Frontal cortex (tissue), 4 donors: ENCODE results near the gene ATP2C2. TPM values are rescaled to one million over a fixed set of nuclear protein-coding genes. Genes with fewer than 3 reads are reported as not detected.
"Not testable (repeated sequence)": the region's sequence is repeated elsewhere in the genome, so short reads cannot be mapped to it uniquely, and the experiment has no call there.

ENCODE experiments used
- DNase-seq, 2 donors: peaks; one replicate each; pipeline ENCODE4 v3.0.0; 2012; ENCODE audit warnings: low spot score in 2 of 2
- FAIRE-seq: peaks from 2 replicates; lab custom pipeline; 2012; peaks lifted over from hg19 to GRCh38; lab: Jason Lieb, UNC
- total RNA-seq: library from RNA; depleted of rRNA; stranded (reverse); fragments of >200 nt; gene quantifications from one replicate; pipeline ENCODE4 v1.2.3, GENCODE V29; 2014
- donor health status: control.
- donor health status: control.
- donor health status: control.

ATP2C2 gene
- total RNA-seq, 1 donor from 2014 or later: 6.1 TPM

GRCh38 chr16:84412262-84412661 lies 43.9 kb downstream of the ATP2C2 start:
- DNase-seq (no peak), FAIRE-seq (no peak)

GRCh38 chr16:84413244-84414004 lies 45.1 kb downstream of the ATP2C2 start:
- DNase-seq: no peak
- no peak for FAIRE-seq

GRCh38 chr16:84414789-84415326 lies 46.5 kb downstream of the ATP2C2 start:
- DNase-seq (no peak), FAIRE-seq (no peak)

- DNase-seq (no peak), FAIRE-seq (no peak)
Observed at GRCh38 chr16:84416407-84417321, 48.3 kb downstream of the ATP2C2 start.

- DNase-seq (no peak), FAIRE-seq (no peak)
Observed at GRCh38 chr16:84418056-84418849, 49.9 kb downstream of the ATP2C2 start.

GRCh38 chr16:84419730-84420129 lies 51.4 kb downstream of the ATP2C2 start:
- no peak for FAIRE-seq
- DNase-seq: no peak

- FAIRE-seq: not testable (repeated sequence)
Observed at GRCh38 chr16:84420556-84420955, 52.2 kb downstream of the ATP2C2 start.

GRCh38 chr16:84421081-84421937 lies 53.0 kb downstream of the ATP2C2 start:
- FAIRE-seq: no peak

More at GRCh38 chr16:84420556-84420955, 52.2 kb downstream of the ATP2C2 start:
- not testable (repeated sequence) for DNase-seq

GRCh38 chr16:84421938-84422220 lies 53.5 kb downstream of the ATP2C2 start:
- FAIRE-seq: no peak
- DNase-seq: no peak

More at GRCh38 chr16:84421081-84421937, 53.0 kb downstream of the ATP2C2 start:
- no peak for DNase-seq

- DNase-seq (peak in 1 of 2 donors; percentile 32), FAIRE-seq (no peak)
Observed at GRCh38 chr16:84423416-84423837, 55.1 kb downstream of the ATP2C2 start.

GRCh38 chr16:84425696-84426095 lies 57.4 kb downstream of the ATP2C2 start:
- DNase-seq (no peak), FAIRE-seq (no peak)

GRCh38 chr16:84426804-84427203 lies 58.5 kb downstream of the ATP2C2 start:
- FAIRE-seq (no peak), DNase-seq (no peak)

- DNase-seq: no peak
- no peak for FAIRE-seq
Observed at GRCh38 chr16:84427553-84427952, 59.2 kb downstream of the ATP2C2 start.

- no peak for FAIRE-seq
- no peak for DNase-seq
Observed at GRCh38 chr16:84430860-84431259, 62.5 kb downstream of the ATP2C2 start.

GRCh38 chr16:84434800-84435199 lies 66.5 kb downstream of the ATP2C2 start:
- no peak for DNase-seq
- FAIRE-seq: no peak

- FAIRE-seq: no peak
- DNase-seq: no peak
Observed at GRCh38 chr16:84436196-84436595, 67.9 kb downstream of the ATP2C2 start.

GRCh38 chr16:84438971-84439696 lies 70.8 kb downstream of the ATP2C2 start:
- FAIRE-seq (no peak), DNase-seq (no peak)

GRCh38 chr16:84442416-84443145 lies 74.2 kb downstream of the ATP2C2 start:
- FAIRE-seq (no peak), DNase-seq (no peak)
